Psoas muscle (tissue), 8 donors: ENCODE data around the gene DCTN4. TPM values are rescaled to one million over a fixed set of nuclear protein-coding genes. Genes with fewer than 3 reads are reported as not detected.

Source experiments
- ATAC-seq, 4 donors: fragments of 200-7000 bp; cut with Tn5 transposase; one replicate each; pipeline ENCODE4 v1.9.1; 2020; ENCODE audit warnings: moderate library complexity in 3 of 4, mild to moderate bottlenecking in 2 of 4
- DNase-seq, 2 donors: peaks; one replicate each; pipeline ENCODE4 v3.0.0-alpha.2; 2020
- H3K27ac ChIP-seq: fragments of 200-600 bp; one replicate; pipeline ENCODE4 v1.8.0; 2022
- H3K27me3 ChIP-seq, 3 donors: fragments of 200-600 bp in 1 of 3; one replicate each; pipeline versions ENCODE4 v1.6.1 to v1.8.0; 2013 to 2022; ENCODE audit warnings: low read length in 2 of 3, mild to moderate bottlenecking in 2 of 3, moderate library complexity in 1 of 3; ENCODE audit not compliant: insufficient read depth in 3 of 3
- H3K36me3 ChIP-seq, 2 donors: fragments of 200-600 bp in 1 of 2; one replicate each; pipeline versions ENCODE4 v1.6.1 to v1.8.0; 2013 to 2022; ENCODE audit warnings: low read depth in 1 of 2, mild to moderate bottlenecking in 1 of 2, moderate library complexity in 1 of 2; ENCODE audit not compliant: insufficient read depth in 1 of 2
- H3K4me1 ChIP-seq: fragments of 200-600 bp; one replicate; pipeline ENCODE4 v1.8.0; 2022
- H3K4me3 ChIP-seq: fragments of 200-600 bp; one replicate; pipeline ENCODE4 v1.8.0; 2022; ENCODE audit warnings: mild to moderate bottlenecking
- H3K9me3 ChIP-seq: fragments of 200-600 bp; one replicate; pipeline ENCODE4 v1.8.0; 2022
- WGBS, 3 donors: extraction: QIAGEN DNeasy Blood & Tissue Kit; methylation state at CpG; one replicate each; pipeline versions ENCODE4 v1.1.6 to v1.1.7; 2013; 5-methylcytosine and 5-hydroxymethylcytosine counted together
- intact Hi-C, 2 donors: fragments of 100-400 bp; cut with DNase I; formaldehyde crosslinking; loops; one replicate each; pipeline versions ENCODE4 v1.11.0 to v1.14.2; 2022
- polyA plus RNA-seq, 3 donors: library from polyadenylated mRNA; stranded (reverse); fragments of 200-250 nt; gene quantifications; one replicate each; pipeline ENCODE4 v1.2.3, GENCODE V29; 2013
- total RNA-seq, 4 donors: library from RNA; stranded (reverse); fragmentation: NEBNext Ultra II Directional in 2 of 4; extraction: Animal tissue kit (Norgen Biotek cat#: 25700) in 2 of 4; gene quantifications; one replicate each; pipeline versions ENCODE4 v1.2.1 to v1.2.4, GENCODE V29; 2021 to 2023
- TF ChIP-seq, protein P1 (sequence below): fragments of 200-600 bp; IDR thresholded peaks from one replicate; pipeline ENCODE4 v1.8.0; 2022; ENCODE audit warnings: antibody characterized with exemption
- donor health status: healthy with polysubstance abuse.
- donor health status: DM: no; HTN: no; CAD: no; lungs with moderate emphysema.
- donor health status: Bipolar disorder and iron deficiency.
- donor health status: healthy.
- donor health status: DM: yes; HTN: yes; CAD: no.
- donor health status: DM: no; HTN: no; CAD: no.
- donor health status: DM: no; HTN: no; CAD: no.
- donor health status: DM: yes; HTN: yes; CAD: no.

Gene DCTN4
- total and polyA plus RNA-seq, 7 donors, result 28.8 to 81.5 (median 50.9) TPM

DNA sequence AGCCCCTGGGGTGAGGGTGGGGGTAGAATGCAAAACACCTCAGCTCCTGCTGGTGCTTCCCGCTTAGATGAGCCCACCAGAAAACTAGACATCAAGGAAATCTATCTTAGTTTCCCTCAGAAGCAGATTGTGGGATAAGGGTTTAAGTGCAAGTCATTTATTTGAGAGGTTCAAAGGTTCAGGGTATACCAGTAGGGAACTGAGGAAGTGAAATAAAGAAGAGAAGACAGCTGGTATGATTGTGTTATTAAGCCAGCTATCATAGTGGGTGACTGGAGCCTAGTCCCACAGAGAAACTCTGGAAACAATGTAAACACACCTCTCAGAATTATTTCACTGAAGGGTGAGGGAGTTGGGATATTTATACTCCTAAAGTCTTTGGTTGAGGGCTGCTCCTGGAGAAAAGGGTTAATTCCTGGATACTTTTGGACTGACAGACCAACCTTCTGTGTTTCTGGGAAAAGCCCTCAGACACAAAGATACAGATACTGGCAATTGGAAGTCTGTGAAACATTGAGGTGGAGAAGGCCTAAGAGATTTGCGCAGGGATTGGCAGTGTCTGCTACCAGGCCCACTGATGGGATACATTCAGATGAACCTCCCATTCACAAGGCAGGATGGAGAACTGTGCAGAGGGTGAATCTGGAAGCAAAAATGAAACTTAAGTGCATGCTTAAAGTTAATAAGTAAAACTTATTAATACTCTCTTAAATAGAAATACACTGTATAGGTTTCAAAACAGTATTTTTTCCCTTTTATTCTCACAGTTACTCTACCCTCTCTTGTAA is 6.4 kb upstream of the DCTN4 start:
- TF ChIP-seq, protein P1, sequence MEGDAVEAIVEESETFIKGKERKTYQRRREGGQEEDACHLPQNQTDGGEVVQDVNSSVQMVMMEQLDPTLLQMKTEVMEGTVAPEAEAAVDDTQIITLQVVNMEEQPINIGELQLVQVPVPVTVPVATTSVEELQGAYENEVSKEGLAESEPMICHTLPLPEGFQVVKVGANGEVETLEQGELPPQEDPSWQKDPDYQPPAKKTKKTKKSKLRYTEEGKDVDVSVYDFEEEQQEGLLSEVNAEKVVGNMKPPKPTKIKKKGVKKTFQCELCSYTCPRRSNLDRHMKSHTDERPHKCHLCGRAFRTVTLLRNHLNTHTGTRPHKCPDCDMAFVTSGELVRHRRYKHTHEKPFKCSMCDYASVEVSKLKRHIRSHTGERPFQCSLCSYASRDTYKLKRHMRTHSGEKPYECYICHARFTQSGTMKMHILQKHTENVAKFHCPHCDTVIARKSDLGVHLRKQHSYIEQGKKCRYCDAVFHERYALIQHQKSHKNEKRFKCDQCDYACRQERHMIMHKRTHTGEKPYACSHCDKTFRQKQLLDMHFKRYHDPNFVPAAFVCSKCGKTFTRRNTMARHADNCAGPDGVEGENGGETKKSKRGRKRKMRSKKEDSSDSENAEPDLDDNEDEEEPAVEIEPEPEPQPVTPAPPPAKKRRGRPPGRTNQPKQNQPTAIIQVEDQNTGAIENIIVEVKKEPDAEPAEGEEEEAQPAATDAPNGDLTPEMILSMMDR, result no peak
- Histone ChIP-seq H3K4me1 (peaks cover 3% of the 10 kb centered on the region), H3K9me3 (no peaks in the 10 kb centered on the region), H3K36me3 (no peaks in the 10 kb centered on the region), H3K27me3 (no peaks in the 10 kb centered on the region), H3K27ac (no peak overlapping the region), H3K4me3 (no peak overlapping the region)
- WGBS, 3 donors, result 79 to 87% (median 85%) methylated on average over 2 of the region's 2 CpGs
- DNase-seq (no peak), ATAC-seq (no peak)
- intact Hi-C loops, result no loop called here

DNA sequence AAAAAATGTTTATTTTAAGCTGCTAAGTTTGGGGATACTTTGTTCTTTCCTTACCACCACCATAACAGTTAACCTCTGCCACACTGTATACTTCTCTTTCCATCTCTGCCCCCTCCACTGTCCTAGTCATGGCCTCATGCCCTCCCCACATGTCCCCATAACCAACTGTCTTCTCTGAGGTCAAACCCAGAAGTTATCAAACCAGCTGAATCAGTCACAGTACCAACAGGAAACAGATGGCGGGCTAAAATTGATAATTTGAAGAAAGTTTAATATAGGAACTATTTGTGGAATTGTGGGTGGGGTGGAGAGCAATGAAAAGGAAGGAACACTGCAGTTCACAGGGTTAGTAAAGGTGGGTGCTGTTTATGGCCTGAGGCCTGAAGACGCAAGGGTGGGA is 5.7 kb upstream of the DCTN4 start:
- Histone ChIP-seq H3K27me3 (no peaks in the 10 kb centered on the region), H3K9me3 (no peaks in the 10 kb centered on the region), H3K27ac (no peak overlapping the region), H3K36me3 (no peaks in the 10 kb centered on the region), H3K4me3 (no peak overlapping the region), H3K4me1 (peaks cover 3% of the 10 kb centered on the region)
- DNase-seq (no peak), ATAC-seq (peak in 1 of 4 donors; percentile 27)
- WGBS, 3 donors, result 89 to 92% (median 91%) methylated on average over 2 of the region's 2 CpGs
- TF ChIP-seq, protein P1, result no peak
- intact Hi-C loops, result no loop called here

DNA sequence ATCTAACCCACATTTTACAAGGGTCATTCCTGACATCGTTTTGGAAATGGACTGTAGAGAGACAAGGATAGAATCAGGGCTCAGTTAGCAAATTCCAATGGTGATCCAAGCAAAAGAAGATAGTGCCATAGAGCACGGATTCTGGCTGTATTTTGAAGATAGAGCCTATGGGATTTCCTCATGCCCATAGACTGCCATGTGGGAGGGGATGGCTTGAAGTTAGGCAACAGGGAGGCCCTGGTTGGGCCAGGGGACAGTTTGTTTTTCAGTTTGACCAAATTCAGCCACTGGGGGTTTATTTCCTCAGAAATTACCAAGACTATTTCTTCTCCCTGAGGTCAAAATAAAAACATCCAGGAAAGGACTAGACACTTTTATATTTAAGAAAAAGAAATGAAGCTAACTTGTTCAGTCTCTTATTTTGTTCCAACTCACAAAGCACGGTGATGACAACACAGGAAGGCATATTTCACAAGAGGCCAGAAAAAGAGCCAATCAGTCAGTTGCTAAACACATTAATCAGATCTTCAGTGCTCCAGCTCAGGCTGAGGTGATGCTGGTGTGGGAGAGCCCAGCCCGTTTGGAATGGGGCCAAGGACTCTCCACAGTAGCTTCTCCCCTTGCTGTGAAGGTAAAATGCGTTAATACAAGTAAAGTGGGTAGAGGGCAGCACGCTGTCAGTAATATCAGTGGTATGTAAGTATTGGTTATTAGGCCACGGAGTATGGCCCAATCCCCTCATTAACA is 4.4 kb upstream of the DCTN4 start:
- intact Hi-C loops, result no loop called here
- no peak for ATAC-seq
- Histone ChIP-seq H3K4me1 (peaks cover 3% of the 10 kb centered on the region), H3K27me3 (no peaks in the 10 kb centered on the region), H3K9me3 (no peaks in the 10 kb centered on the region), H3K27ac (peak overlapping the region; percentile 65), H3K36me3 (no peaks in the 10 kb centered on the region), H3K4me3 (no peak overlapping the region)
- DNase-seq, result peak; percentile 66 to 81
- WGBS, 3 donors, result 56 to 63% (median 59%) methylated on average over 7 of the region's 7 CpGs
- TF ChIP-seq, protein P1, result no peak

DNA sequence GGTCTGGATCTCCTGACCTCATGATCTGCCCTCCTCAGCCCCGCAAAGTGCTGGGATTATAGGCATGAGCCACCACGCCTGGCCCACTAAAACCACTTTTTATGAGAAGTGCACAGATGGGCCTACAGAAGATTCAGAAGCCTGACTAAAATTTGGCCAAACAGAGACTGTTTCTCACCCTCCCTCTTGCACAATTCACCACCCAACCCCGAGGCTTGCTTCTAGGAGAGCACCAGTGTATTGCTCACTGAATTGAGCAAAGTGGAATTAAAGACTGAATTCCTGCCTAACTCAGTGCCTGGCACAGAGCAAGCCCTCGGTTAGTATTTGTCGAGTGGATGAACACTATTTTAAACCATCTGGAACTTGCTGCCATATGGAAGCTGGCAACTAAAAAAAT is 3.4 kb upstream of the DCTN4 start:
- TF ChIP-seq, protein P1, result no peak
- peak; percentile 31 to 46 for DNase-seq
- intact Hi-C loops, result no loop called here
- H3K36me3 ChIP-seq, result no peaks in the 10 kb centered on the region
- ATAC-seq, result no peak
- H3K27me3 ChIP-seq, result no peaks in the 10 kb centered on the region
- H3K4me3 ChIP-seq, result no peak overlapping the region
- peak overlapping the region; percentile 65 for H3K27ac ChIP-seq
- H3K4me1 ChIP-seq, result peaks cover 9% of the 10 kb centered on the region
- 82 to 94% (median 89%) methylated on average over 5 of the region's 5 CpGs for WGBS, 3 donors
- no peaks in the 10 kb centered on the region for H3K9me3 ChIP-seq
